Activated CD4-positive, CD25-positive, alpha-beta regulatory T cell treated with anti-CD3 and anti-CD28 coated beads, Interleukin-2, amount 50 U/mL, for 16 hours (primary cell): ENCODE data around the gene ADD1.

Experiments used
- DNase-seq: peaks from one replicate; pipeline ENCODE4 v3.0.0-alpha.2; 2020; ENCODE audit warnings: low read depth, low spot score

Gene ADD1

GRCh38 chr4:2805712-2806389 is 37.8 kb upstream of the ADD1 start:
- no peak for DNase-seq

GRCh38 chr4:2806390-2807355 is 37.0 kb upstream of the ADD1 start:
- no peak for DNase-seq

GRCh38 chr4:2807571-2807970 is 36.1 kb upstream of the ADD1 start:
- DNase-seq, result no peak

GRCh38 chr4:2808001-2808400 is 35.6 kb upstream of the ADD1 start:
- DNase-seq, result no peak

GRCh38 chr4:2809610-2810180 is 33.9 kb upstream of the ADD1 start:
- no peak for DNase-seq

- DNase-seq, result no peak
Observed at GRCh38 chr4:2810388-2810787, 33.3 kb upstream of the ADD1 start.

- DNase-seq, result no peak
Observed at GRCh38 chr4:2811830-2812611, 31.6 kb upstream of the ADD1 start.

- no peak for DNase-seq
Observed at GRCh38 chr4:2812612-2813354, 30.9 kb upstream of the ADD1 start.

GRCh38 chr4:2813446-2814405 is 29.9 kb upstream of the ADD1 start:
- DNase-seq, result no peak

GRCh38 chr4:2814627-2815270 is 28.9 kb upstream of the ADD1 start:
- no peak for DNase-seq

- DNase-seq, result no peak
Observed at GRCh38 chr4:2816401-2816954, 27.2 kb upstream of the ADD1 start.

GRCh38 chr4:2817137-2817536 is 26.5 kb upstream of the ADD1 start:
- DNase-seq, result no peak

GRCh38 chr4:2817701-2818350 is 25.8 kb upstream of the ADD1 start:
- no peak for DNase-seq

GRCh38 chr4:2818351-2818939 is 25.2 kb upstream of the ADD1 start:
- no peak for DNase-seq

- DNase-seq, result no peak
Observed at GRCh38 chr4:2819244-2820215, 24.1 kb upstream of the ADD1 start.

GRCh38 chr4:2820216-2820982 is 23.2 kb upstream of the ADD1 start:
- no peak for DNase-seq
